Measurements from ENCODE around the gene CARNS1. TPM values are rescaled to one million over a fixed set of nuclear protein-coding genes. Genes with fewer than 3 reads are reported as not detected.

CARNS1 gene
- total RNA-seq, 3 donors from 2014 or later (not counting 1 experiment from before 2014, with no cell fraction given): 25.0 to 29.0 (median 25.0) TPM

DNA sequence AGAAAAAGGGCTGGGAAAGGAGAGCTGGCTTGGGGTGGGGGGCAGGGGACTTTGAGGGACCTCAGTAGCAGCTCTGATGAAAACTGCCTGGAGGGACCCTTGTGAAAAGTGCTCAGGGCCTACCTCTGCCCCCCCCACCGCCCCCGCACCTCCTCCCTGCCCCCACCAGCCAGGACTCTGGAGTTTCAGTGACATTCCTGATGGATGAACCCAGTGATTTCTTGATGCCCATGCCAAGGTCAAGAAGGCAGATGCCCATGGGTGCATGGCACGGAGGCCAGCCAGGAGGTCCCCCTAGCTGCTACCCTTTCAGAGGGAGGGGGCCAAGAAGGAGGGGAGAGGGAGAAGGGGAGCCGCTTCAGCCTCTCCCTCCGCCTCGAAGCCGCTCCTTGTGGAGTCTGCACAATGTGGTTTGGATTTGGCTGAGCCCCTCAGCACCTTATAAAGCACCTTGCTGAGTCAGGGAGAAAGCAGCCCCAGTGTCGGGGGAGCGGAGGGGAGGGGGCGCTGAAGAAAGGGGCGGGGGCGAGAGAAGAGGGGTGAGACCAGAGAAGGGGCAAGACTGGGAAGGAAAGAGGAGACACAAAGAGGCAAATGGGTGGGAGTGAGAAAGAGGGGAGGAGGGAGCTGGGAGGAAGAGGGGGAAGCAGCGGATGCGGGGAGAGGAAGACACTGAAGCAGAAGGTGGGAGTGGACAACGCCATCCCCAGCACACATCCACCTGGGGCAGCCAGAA, 40.0 kb upstream of the CARNS1 start:
- Histone ChIP-seq H3K27me3 (ENCODE audit: control insufficient read depth, insufficient read depth, low read length) (peaks cover 3% of the 10 kb centered on the region), H3K27ac (ENCODE audit: low read length) (no peak overlapping the region), H3K9me3 (ENCODE audit: control insufficient read depth, insufficient read depth, low read length) (no peaks in the 10 kb centered on the region), H3K4me3 (ENCODE audit: low read length) (no peak overlapping the region), H3K4me1 (ENCODE audit: control insufficient read depth, insufficient read depth, low read length) (peaks cover 35% of the 10 kb centered on the region), H3K36me3 (ENCODE audit: control insufficient read depth, insufficient read depth, low read length) (no peaks in the 10 kb centered on the region)
- ATAC-seq (no peak), DNase-seq (no peak)
- Mint-ChIP-seq H3K4me3 (peak overlapping the region; percentile 37), H3K9me3 (no peaks in the 10 kb centered on the region), H3K36me3 (no peaks in the 10 kb centered on the region), H3K4me1 (peaks cover 25 to 36% of the 10 kb centered on the region in 2 donors), H3K27me3 (ENCODE audit: low read depth in 2 of 2) (no peaks in the 10 kb centered on the region), H3K27ac (no peak overlapping the region)
- TF ChIP-seq, protein P1, sequence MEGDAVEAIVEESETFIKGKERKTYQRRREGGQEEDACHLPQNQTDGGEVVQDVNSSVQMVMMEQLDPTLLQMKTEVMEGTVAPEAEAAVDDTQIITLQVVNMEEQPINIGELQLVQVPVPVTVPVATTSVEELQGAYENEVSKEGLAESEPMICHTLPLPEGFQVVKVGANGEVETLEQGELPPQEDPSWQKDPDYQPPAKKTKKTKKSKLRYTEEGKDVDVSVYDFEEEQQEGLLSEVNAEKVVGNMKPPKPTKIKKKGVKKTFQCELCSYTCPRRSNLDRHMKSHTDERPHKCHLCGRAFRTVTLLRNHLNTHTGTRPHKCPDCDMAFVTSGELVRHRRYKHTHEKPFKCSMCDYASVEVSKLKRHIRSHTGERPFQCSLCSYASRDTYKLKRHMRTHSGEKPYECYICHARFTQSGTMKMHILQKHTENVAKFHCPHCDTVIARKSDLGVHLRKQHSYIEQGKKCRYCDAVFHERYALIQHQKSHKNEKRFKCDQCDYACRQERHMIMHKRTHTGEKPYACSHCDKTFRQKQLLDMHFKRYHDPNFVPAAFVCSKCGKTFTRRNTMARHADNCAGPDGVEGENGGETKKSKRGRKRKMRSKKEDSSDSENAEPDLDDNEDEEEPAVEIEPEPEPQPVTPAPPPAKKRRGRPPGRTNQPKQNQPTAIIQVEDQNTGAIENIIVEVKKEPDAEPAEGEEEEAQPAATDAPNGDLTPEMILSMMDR (IDR thresholded peaks at IDR 0.05): no peak
- intact Hi-C loops (cut with micrococcal nuclease): no loop called here
- 68% methylated on average over 13 of the region's 15 CpGs for WGBS (ENCODE audit: insufficient coverage)

DNA sequence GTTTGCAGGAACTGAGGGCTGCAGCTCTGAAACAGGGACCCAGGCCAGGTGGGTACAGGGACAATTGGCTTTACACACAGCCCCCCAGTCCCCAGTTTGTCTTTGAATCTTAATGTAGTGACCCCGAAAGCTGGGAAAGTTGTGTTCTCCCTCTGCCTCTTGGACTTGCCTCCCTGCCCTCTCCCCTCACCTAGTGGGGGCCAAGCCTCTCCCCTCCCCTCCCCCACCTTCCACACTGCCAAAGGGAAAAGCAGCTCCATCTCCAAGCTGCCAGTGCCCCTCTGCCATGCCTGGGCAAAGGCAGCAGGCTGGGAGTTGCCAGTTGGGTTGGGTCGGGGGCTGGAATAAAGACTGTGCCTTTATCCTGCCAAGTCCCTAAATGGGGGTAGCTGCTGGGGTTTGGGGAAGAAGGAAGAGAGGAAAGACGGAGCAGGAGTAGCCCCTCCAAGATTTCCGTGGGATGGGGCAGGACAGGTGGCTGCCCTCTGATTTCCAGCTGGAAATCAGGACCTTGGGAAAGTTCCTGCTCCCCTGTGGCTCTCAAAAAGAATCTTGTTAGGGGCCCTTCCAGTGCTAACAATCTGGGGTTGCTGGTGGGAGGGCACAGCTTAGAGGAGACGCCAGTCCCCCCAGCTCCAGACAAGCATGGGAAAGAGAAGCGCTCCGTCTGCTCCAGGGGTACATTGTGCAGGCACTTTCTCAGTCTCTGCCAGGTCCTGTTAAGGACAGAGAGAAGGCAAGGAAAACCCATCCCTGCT, 39.2 kb upstream of the CARNS1 start:
- Mint-ChIP-seq H3K27me3 (ENCODE audit: low read depth in 2 of 2) (no peaks in the 10 kb centered on the region), H3K36me3 (no peaks in the 10 kb centered on the region), H3K27ac (no peak overlapping the region), H3K4me1 (peaks cover 25 to 36% of the 10 kb centered on the region in 2 donors), H3K4me3 (peak overlapping the region; percentile 37), H3K9me3 (no peaks in the 10 kb centered on the region)
- TF ChIP-seq, protein P1 (IDR thresholded peaks at IDR 0.05): no peak
- Histone ChIP-seq H3K4me1 (ENCODE audit: control insufficient read depth, insufficient read depth, low read length) (peaks cover 35% of the 10 kb centered on the region), H3K9me3 (ENCODE audit: control insufficient read depth, insufficient read depth, low read length) (no peaks in the 10 kb centered on the region), H3K4me3 (ENCODE audit: low read length) (no peak overlapping the region), H3K36me3 (ENCODE audit: control insufficient read depth, insufficient read depth, low read length) (no peaks in the 10 kb centered on the region), H3K27me3 (ENCODE audit: control insufficient read depth, insufficient read depth, low read length) (peaks cover 3% of the 10 kb centered on the region), H3K27ac (ENCODE audit: low read length) (no peak overlapping the region)
- 93% methylated on average over 7 of the region's 7 CpGs for WGBS (ENCODE audit: insufficient coverage)
- DNase-seq (no peak), ATAC-seq (no peak)
- intact Hi-C loops (cut with micrococcal nuclease): no loop called here

DNA sequence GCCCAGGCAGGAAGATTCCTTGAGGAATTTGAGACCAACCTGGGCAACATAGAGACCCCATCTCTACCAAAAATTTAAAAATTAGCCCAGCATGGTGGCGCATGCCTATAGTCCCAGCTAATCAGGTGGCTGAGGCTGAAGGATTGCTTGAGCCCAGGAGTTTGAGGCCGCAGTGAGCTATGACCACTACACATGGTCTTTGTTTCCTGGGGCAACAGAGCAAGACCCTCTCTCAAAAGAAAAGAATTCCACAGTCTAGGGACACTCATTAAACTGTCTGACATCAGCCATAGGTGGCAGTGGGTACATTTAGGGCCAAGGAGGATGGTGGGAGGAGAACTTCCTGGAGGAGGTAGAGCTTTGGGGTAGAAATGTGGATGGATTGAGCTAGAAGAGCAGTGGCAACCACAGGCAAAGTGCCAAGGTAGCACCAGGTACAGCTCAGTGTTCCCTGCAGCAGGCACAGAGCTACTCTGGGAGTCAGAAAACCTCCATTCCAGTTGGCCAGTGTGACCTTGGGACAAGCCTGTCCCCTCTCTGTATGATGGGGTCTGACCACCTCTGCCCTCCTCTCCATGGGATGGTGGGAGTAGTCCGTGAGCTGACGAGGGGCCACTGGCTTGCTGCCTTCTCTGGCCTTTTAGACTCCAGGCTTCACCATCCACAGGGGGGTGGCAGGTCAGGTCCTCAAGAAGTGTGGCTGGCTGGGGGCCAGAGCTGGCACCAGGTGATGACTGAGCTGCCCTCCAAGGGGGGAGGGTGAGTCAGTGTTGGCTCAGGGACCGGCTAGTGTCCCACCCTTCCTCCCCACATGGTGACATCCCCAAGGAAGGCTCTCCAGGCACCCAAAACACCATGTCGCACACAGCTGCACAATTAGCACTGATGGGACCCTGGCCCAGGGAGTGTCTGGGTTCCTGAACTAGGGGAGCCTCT, 38.3 kb upstream of the CARNS1 start:
- no peaks in the 10 kb centered on the region for H3K36me3 Mint-ChIP-seq
- ATAC-seq (no peak), DNase-seq (no peak)
- no peak overlapping the region for H3K27ac ChIP-seq (ENCODE audit: low read length)
- peaks cover 20 to 31% of the 10 kb centered on the region in 2 donors for H3K4me1 Mint-ChIP-seq
- no peak overlapping the region for H3K27ac Mint-ChIP-seq
- H3K4me3 Mint-ChIP-seq: no peak overlapping the region
- H3K4me3 ChIP-seq (ENCODE audit: low read length): no peak overlapping the region
- H3K27me3 ChIP-seq (ENCODE audit: control insufficient read depth, insufficient read depth, low read length): peaks cover 3% of the 10 kb centered on the region
- no peaks in the 10 kb centered on the region for H3K9me3 Mint-ChIP-seq
- WGBS (ENCODE audit: insufficient coverage): 95% methylated on average over 4 of the region's 6 CpGs
- H3K4me1 ChIP-seq (ENCODE audit: control insufficient read depth, insufficient read depth, low read length): peaks cover 35% of the 10 kb centered on the region
- H3K9me3 ChIP-seq (ENCODE audit: control insufficient read depth, insufficient read depth, low read length): no peaks in the 10 kb centered on the region
- no peaks in the 10 kb centered on the region for H3K27me3 Mint-ChIP-seq (ENCODE audit: low read depth in 2 of 2)
- intact Hi-C loops (cut with micrococcal nuclease): no loop called here
- no peaks in the 10 kb centered on the region for H3K36me3 ChIP-seq (ENCODE audit: control insufficient read depth, insufficient read depth, low read length)
- TF ChIP-seq, protein P1 (IDR thresholded peaks at IDR 0.05): no peak
